22Rv1 (cell line): ENCODE data around the gene MX2.

Experiments
- ZFX ChIP-seq: fragments of 450-650 bp; IDR thresholded peaks from 2 replicates; pipeline ENCODE4 v1.6.1; 2017; ENCODE audit warnings: antibody characterized with exemption, borderline replicate concordance
- TF ChIP-seq, protein P1 (sequence below): fragments of 450-650 bp; IDR thresholded peaks from 2 replicates; pipeline ENCODE4 v1.5.1; 2017; ENCODE audit warnings: mild to moderate bottlenecking

DNA sequence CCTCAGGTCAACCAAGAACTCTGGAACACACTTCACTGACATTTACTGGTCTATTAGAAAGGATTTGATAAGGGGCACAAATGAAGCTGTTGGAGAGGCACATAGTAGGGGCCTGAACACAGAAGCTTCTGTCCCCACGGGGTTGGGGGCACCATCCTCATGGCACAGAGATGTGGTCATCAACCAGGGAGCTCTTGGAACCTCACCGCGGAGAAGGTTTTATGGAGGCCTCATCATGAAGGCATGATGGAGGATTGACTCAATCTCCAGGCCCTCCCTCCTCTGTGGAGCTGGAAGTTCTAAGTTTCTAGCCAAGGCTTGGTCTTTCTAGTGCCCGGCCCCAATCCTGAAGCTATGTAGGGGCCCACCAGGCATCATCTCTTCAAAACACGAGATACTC is 87.8 kb downstream of the MX2 start:
- TF ChIP-seq, protein P1, sequence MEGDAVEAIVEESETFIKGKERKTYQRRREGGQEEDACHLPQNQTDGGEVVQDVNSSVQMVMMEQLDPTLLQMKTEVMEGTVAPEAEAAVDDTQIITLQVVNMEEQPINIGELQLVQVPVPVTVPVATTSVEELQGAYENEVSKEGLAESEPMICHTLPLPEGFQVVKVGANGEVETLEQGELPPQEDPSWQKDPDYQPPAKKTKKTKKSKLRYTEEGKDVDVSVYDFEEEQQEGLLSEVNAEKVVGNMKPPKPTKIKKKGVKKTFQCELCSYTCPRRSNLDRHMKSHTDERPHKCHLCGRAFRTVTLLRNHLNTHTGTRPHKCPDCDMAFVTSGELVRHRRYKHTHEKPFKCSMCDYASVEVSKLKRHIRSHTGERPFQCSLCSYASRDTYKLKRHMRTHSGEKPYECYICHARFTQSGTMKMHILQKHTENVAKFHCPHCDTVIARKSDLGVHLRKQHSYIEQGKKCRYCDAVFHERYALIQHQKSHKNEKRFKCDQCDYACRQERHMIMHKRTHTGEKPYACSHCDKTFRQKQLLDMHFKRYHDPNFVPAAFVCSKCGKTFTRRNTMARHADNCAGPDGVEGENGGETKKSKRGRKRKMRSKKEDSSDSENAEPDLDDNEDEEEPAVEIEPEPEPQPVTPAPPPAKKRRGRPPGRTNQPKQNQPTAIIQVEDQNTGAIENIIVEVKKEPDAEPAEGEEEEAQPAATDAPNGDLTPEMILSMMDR = no peak
- TF ChIP-seq ZFX = no peak
